Suprapubic skin (tissue), 4 donors: Measurements from ENCODE around the gene DDIT3.

Experiments used
- CTCF ChIP-seq, 2 donors: fragments of 200-600 bp in 1 of 2; fragments of 450-650 bp in 1 of 2; sonication (generic) in 1 of 2; IDR thresholded peaks; one replicate each; pipeline ENCODE4 v1.5.1; 2016 to 2019; ENCODE audit warnings: antibody characterized with exemption in 2 of 2, mild to moderate bottlenecking in 1 of 2, moderate library complexity in 1 of 2
- EP300 ChIP-seq: sonication (generic); formaldehyde crosslinking; IDR thresholded peaks from one replicate; pipeline ENCODE4 v1.6.1; 2017; ENCODE audit warnings: antibody characterized with exemption
- POLR2A ChIP-seq, 2 donors: fragments of 450-650 bp; IDR thresholded peaks; one replicate each; pipeline ENCODE4 v1.6.1; 2017; ENCODE audit warnings: antibody characterized with exemption in 2 of 2, mild to moderate bottlenecking in 2 of 2, moderate library complexity in 2 of 2
- POLR2AphosphoS5 ChIP-seq, 3 donors: sonication (generic); formaldehyde crosslinking; IDR thresholded peaks; one replicate each; pipeline ENCODE4 v1.6.1; 2017; ENCODE audit warnings: antibody characterized with exemption in 3 of 3

- no peak for TF ChIP-seq CTCF (IDR thresholded peaks at IDR 0.05)
- TF ChIP-seq EP300 = no peak
- TF ChIP-seq POLR2AphosphoS5 (IDR thresholded peaks at IDR 0.05) = no peak
- no peak for TF ChIP-seq POLR2A (IDR thresholded peaks at IDR 0.05)
These were observed 16.3 kb upstream of the DDIT3 start for GRCh38 chr12:57536597-57536942.
